GM23338 (cell line): ENCODE results near the gene SNX9. TPM values are rescaled to one million over a fixed set of nuclear protein-coding genes. Genes with fewer than 3 reads are reported as not detected.

ENCODE experiments used
- ATAC-seq: fragments of 200-7000 bp; cut with Tn5 transposase; 3 replicates; pipeline ENCODE4 v1.9.1; 2020
- DNase-seq: peaks from one replicate; pipeline ENCODE4 v3.0.0-alpha.2; 2015; ENCODE audit warnings: low spot score
- H2AFZ ChIP-seq: fragments of 200-600 bp; sonication (generic); 2 replicates; pipeline ENCODE4 v1.8.0; 2016; ENCODE audit warnings: antibody characterized with exemption, mild to moderate bottlenecking, moderate library complexity
- H3F3A ChIP-seq: fragments of 200-600 bp; sonication (generic); replicated peaks from 2 replicates; pipeline ENCODE4 v1.8.0; 2017; ENCODE audit warnings: antibody characterized with exemption, mixed run types, low read depth
- H3K27ac ChIP-seq: fragments of 200-600 bp; sonication (generic); 2 replicates; pipeline ENCODE4 v1.6.1; 2016; ENCODE audit warnings: low read depth
- H3K27me3 ChIP-seq: fragments of 200-600 bp; sonication (generic); 2 replicates; pipeline ENCODE4 v1.8.0; 2016; ENCODE audit warnings: mild to moderate bottlenecking, mixed run types, moderate library complexity; ENCODE audit not compliant: insufficient read depth
- H3K36me3 ChIP-seq: fragments of 200-600 bp; sonication (generic); 2 replicates; pipeline ENCODE4 v1.8.0; 2016; ENCODE audit warnings: mild to moderate bottlenecking; ENCODE audit not compliant: insufficient read depth
- H3K4me1 ChIP-seq: fragments of 200-600 bp; sonication (generic); 2 replicates; pipeline ENCODE4 v1.8.0; 2016; ENCODE audit warnings: mild to moderate bottlenecking, moderate library complexity; ENCODE audit not compliant: insufficient read depth
- H3K4me2 ChIP-seq: fragments of 200-600 bp; sonication (generic); 2 replicates; pipeline ENCODE4 v1.7.1; 2017; ENCODE audit warnings: mixed run types
- H3K4me3 ChIP-seq: fragments of 200-600 bp; sonication (generic); 2 replicates; pipeline ENCODE4 v1.6.1; 2016; ENCODE audit warnings: mixed run types
- H3K79me2 ChIP-seq: fragments of 200-600 bp; sonication (generic); replicated peaks from 2 replicates; pipeline ENCODE4 v1.8.0; 2017; ENCODE audit warnings: mild to moderate bottlenecking; ENCODE audit not compliant: insufficient read depth
- H3K9me2 ChIP-seq: fragments of 200-600 bp; sonication (generic); 2 replicates; pipeline ENCODE4 v1.8.0; 2017; ENCODE audit not compliant: insufficient read depth
- H4K20me1 ChIP-seq: fragments of 200-600 bp; sonication (generic); replicated peaks from 2 replicates; pipeline ENCODE4 v1.8.0; 2017; ENCODE audit warnings: mild to moderate bottlenecking; ENCODE audit not compliant: insufficient read depth
- H3K27ac Mint-ChIP-seq: 2 replicates; pipeline ENCODE4 v1.8.0; 2020; ENCODE audit warnings: inconsistent platforms, mild to moderate bottlenecking, moderate library complexity, mixed read lengths
- H3K27me3 Mint-ChIP-seq: 3 replicates; pipeline ENCODE4 v1.8.0; 2022; ENCODE audit warnings: low read depth, mild to moderate bottlenecking, moderate library complexity, mixed read lengths, inconsistent platforms; ENCODE audit not compliant: insufficient read depth, poor library complexity
- H3K36me3 Mint-ChIP-seq: 3 replicates; pipeline ENCODE4 v1.8.0; 2021; ENCODE audit warnings: low read depth, mild to moderate bottlenecking, inconsistent platforms, moderate library complexity, mixed read lengths
- H3K4me1 Mint-ChIP-seq: 3 replicates; pipeline ENCODE4 v1.8.0; 2020; ENCODE audit warnings: mild to moderate bottlenecking, inconsistent platforms, mixed read lengths
- H3K4me3 Mint-ChIP-seq: 3 replicates; pipeline ENCODE4 v1.8.0; 2021; ENCODE audit warnings: moderate library complexity, mild to moderate bottlenecking, inconsistent platforms, mixed read lengths
- H3K9me3 Mint-ChIP-seq: 3 replicates; pipeline ENCODE4 v1.8.0; 2020; ENCODE audit warnings: moderate library complexity, mild to moderate bottlenecking, inconsistent platforms, mixed read lengths
- CREB1 ChIP-seq: fragments of 250-450 bp; sonication (Bioruptor Pico); IDR thresholded peaks from 2 replicates; pipeline ENCODE4 v1.5.0; 2020; ENCODE audit warnings: low read depth, mild to moderate bottlenecking, moderate library complexity
- EZH2 ChIP-seq: fragments of 200-600 bp; sonication (generic); IDR thresholded peaks from one replicate; pipeline ENCODE4 v1.8.0; 2017; ENCODE audit warnings: antibody characterized with exemption, mild to moderate bottlenecking, low read depth; ENCODE audit not compliant: unreplicated experiment
- JUNB ChIP-seq: IDR thresholded peaks from one replicate; pipeline ENCODE4 v1.6.1; 2016; ENCODE audit warnings: antibody characterized with exemption; ENCODE audit not compliant: unreplicated experiment
- POLR2AphosphoS5 ChIP-seq: IDR thresholded peaks from 2 replicates; pipeline ENCODE4 v1.6.1; 2016; ENCODE audit warnings: antibody characterized with exemption, low read depth
- STAT1 ChIP-seq: IDR thresholded peaks from one replicate; pipeline ENCODE4 v1.6.1; 2016; ENCODE audit warnings: antibody characterized with exemption; ENCODE audit not compliant: unreplicated experiment
- ZNF114 ChIP-seq: fragments of 250-450 bp; sonication (Bioruptor Pico); IDR thresholded peaks from 2 replicates; pipeline ENCODE4 v1.5.0; 2020; ENCODE audit warnings: mild to moderate bottlenecking, moderate library complexity
- ZNF331 ChIP-seq: fragments of 250-450 bp; sonication (Bioruptor Pico); IDR thresholded peaks from 2 replicates; pipeline ENCODE4 v1.5.0; 2020; ENCODE audit warnings: low read depth, mild to moderate bottlenecking, moderate library complexity
- polyA plus RNA-seq: library from polyadenylated mRNA; unstranded; fragments of >200 nt; fragmentation: Nextera tagmentation; extraction: Ambion mirVana; gene quantifications from 2 replicates; pipeline ENCODE4 v1.2.1, GENCODE V29; 2016
- total RNA-seq: library from RNA; depleted of rRNA; stranded (reverse); fragments of >200 nt; shearing (Covaris generic); gene quantifications from 2 replicates; pipeline ENCODE4 v1.2.3, GENCODE V29; 2014
- TF ChIP-seq, protein P1 (sequence below): fragments of 250-450 bp; sonication (Bioruptor Pico); IDR thresholded peaks from 2 replicates; pipeline ENCODE4 v1.5.0; 2020; ENCODE audit warnings: mild to moderate bottlenecking, moderate library complexity
- TF ChIP-seq, protein P2 (sequence below): IDR thresholded peaks from 2 replicates; pipeline ENCODE4 v1.6.1; 2016; ENCODE audit warnings: antibody characterized with exemption
- TF ChIP-seq, protein P3 (sequence below): IDR thresholded peaks from one replicate; pipeline ENCODE4 v1.6.1; 2018; ENCODE audit warnings: antibody characterized with exemption; ENCODE audit not compliant: unreplicated experiment
- TF ChIP-seq, protein P4 (sequence below), 2 experiments: fragments of 200-600 bp in 1 of 2; sonication (generic) in 1 of 2; conservative IDR thresholded peaks; 2 replicates each; pipeline versions ENCODE4 v1.5.1 to v1.6.1; 2016 to 2017; ENCODE audit warnings: antibody characterized with exemption in 2 of 2, low read depth in 2 of 2, mild to moderate bottlenecking in 2 of 2, moderate library complexity in 1 of 2

The SNX9 gene
- total and polyA plus RNA-seq, 2 experiments from 2014 or later = 18.4 to 23.3 TPM

DNA sequence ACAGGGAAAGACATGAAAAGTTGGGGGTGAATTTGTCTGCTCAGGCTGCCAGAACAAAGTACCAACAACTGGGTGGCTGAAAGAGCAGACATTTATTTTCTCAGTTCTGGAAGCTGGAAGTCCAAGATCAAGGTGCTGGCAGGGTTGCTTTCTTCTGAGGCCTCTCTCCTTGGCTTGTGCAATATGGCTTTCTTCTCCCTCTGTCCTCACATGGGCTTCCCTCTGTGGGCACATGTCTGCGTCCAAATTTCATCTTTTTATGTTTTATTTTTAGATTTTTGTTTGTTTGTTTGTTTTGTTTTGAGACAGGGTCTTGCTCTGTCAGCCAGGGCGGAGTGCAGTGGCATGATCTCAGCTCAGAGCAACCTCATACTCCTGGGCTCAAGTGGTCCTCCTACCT is 152.4 kb downstream of the SNX9 start:
- no peak for DNase-seq
- no peak overlapping the region for H3K27ac ChIP-seq
- H2AFZ ChIP-seq = no peak overlapping the region
- Mint-ChIP-seq H3K36me3 (no peaks in the 10 kb centered on the region; the same call in 2 of the 3 replicates), H3K4me3 (no peak overlapping the region), H3K27ac (no peak overlapping the region), H3K9me3 (no peaks in the 10 kb centered on the region; the same call in 2 of the 3 replicates), H3K27me3 (peaks cover 23% of the 10 kb centered on the region), H3K4me1 (peaks cover 14% of the 10 kb centered on the region)
- no peaks in the 10 kb centered on the region for H3K79me2 ChIP-seq
- 0 out of 2 replicates have a peak, but pooled peaks cover under 1% of the 10 kb centered on the region for H3F3A ChIP-seq
- TF ChIP-seq, protein P1, sequence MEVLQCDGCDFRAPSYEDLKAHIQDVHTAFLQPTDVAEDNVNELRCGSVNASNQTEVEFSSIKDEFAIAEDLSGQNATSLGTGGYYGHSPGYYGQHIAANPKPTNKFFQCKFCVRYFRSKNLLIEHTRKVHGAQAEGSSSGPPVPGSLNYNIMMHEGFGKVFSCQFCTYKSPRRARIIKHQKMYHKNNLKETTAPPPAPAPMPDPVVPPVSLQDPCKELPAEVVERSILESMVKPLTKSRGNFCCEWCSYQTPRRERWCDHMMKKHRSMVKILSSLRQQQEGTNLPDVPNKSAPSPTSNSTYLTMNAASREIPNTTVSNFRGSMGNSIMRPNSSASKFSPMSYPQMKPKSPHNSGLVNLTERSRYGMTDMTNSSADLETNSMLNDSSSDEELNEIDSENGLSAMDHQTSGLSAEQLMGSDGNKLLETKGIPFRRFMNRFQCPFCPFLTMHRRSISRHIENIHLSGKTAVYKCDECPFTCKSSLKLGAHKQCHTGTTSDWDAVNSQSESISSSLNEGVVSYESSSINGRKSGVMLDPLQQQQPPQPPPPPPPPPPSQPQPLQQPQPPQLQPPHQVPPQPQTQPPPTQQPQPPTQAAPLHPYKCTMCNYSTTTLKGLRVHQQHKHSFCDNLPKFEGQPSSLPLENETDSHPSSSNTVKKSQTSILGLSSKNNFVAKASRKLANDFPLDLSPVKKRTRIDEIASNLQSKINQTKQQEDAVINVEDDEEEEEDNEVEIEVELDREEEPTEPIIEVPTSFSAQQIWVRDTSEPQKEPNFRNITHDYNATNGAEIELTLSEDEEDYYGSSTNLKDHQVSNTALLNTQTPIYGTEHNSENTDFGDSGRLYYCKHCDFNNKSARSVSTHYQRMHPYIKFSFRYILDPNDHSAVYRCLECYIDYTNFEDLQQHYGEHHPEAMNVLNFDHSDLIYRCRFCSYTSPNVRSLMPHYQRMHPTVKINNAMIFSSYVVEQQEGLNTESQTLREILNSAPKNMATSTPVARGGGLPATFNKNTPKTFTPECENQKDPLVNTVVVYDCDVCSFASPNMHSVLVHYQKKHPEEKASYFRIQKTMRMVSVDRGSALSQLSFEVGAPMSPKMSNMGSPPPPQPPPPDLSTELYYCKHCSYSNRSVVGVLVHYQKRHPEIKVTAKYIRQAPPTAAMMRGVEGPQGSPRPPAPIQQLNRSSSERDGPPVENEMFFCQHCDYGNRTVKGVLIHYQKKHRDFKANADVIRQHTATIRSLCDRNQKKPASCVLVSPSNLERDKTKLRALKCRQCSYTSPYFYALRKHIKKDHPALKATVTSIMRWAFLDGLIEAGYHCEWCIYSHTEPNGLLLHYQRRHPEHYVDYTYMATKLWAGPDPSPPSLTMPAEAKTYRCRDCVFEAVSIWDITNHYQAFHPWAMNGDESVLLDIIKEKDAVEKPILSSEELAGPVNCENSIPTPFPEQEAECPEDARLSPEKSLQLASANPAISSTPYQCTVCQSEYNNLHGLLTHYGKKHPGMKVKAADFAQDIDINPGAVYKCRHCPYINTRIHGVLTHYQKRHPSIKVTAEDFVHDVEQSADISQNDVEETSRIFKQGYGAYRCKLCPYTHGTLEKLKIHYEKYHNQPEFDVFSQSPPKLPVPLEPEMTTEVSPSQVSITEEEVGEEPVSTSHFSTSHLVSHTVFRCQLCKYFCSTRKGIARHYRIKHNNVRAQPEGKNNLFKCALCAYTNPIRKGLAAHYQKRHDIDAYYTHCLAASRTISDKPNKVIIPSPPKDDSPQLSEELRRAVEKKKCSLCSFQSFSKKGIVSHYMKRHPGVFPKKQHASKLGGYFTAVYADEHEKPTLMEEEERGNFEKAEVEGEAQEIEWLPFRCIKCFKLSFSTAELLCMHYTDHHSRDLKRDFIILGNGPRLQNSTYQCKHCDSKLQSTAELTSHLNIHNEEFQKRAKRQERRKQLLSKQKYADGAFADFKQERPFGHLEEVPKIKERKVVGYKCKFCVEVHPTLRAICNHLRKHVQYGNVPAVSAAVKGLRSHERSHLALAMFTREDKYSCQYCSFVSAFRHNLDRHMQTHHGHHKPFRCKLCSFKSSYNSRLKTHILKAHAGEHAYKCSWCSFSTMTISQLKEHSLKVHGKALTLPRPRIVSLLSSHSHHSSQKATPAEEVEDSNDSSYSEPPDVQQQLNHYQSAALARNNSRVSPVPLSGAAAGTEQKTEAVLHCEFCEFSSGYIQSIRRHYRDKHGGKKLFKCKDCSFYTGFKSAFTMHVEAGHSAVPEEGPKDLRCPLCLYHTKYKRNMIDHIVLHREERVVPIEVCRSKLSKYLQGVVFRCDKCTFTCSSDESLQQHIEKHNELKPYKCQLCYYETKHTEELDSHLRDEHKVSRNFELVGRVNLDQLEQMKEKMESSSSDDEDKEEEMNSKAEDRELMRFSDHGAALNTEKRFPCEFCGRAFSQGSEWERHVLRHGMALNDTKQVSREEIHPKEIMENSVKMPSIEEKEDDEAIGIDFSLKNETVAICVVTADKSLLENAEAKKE = no peak
- TF ChIP-seq, protein P2, sequence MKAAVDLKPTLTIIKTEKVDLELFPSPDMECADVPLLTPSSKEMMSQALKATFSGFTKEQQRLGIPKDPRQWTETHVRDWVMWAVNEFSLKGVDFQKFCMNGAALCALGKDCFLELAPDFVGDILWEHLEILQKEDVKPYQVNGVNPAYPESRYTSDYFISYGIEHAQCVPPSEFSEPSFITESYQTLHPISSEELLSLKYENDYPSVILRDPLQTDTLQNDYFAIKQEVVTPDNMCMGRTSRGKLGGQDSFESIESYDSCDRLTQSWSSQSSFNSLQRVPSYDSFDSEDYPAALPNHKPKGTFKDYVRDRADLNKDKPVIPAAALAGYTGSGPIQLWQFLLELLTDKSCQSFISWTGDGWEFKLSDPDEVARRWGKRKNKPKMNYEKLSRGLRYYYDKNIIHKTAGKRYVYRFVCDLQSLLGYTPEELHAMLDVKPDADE = no peak
- TF ChIP-seq, protein P3, sequence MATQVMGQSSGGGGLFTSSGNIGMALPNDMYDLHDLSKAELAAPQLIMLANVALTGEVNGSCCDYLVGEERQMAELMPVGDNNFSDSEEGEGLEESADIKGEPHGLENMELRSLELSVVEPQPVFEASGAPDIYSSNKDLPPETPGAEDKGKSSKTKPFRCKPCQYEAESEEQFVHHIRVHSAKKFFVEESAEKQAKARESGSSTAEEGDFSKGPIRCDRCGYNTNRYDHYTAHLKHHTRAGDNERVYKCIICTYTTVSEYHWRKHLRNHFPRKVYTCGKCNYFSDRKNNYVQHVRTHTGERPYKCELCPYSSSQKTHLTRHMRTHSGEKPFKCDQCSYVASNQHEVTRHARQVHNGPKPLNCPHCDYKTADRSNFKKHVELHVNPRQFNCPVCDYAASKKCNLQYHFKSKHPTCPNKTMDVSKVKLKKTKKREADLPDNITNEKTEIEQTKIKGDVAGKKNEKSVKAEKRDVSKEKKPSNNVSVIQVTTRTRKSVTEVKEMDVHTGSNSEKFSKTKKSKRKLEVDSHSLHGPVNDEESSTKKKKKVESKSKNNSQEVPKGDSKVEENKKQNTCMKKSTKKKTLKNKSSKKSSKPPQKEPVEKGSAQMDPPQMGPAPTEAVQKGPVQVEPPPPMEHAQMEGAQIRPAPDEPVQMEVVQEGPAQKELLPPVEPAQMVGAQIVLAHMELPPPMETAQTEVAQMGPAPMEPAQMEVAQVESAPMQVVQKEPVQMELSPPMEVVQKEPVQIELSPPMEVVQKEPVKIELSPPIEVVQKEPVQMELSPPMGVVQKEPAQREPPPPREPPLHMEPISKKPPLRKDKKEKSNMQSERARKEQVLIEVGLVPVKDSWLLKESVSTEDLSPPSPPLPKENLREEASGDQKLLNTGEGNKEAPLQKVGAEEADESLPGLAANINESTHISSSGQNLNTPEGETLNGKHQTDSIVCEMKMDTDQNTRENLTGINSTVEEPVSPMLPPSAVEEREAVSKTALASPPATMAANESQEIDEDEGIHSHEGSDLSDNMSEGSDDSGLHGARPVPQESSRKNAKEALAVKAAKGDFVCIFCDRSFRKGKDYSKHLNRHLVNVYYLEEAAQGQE = no peak
- no peak for TF ChIP-seq ZNF331 (CRISPR knock-in tag)
- no peak for TF ChIP-seq CREB1 (CRISPR knock-in tag)
- TF ChIP-seq, protein P4, sequence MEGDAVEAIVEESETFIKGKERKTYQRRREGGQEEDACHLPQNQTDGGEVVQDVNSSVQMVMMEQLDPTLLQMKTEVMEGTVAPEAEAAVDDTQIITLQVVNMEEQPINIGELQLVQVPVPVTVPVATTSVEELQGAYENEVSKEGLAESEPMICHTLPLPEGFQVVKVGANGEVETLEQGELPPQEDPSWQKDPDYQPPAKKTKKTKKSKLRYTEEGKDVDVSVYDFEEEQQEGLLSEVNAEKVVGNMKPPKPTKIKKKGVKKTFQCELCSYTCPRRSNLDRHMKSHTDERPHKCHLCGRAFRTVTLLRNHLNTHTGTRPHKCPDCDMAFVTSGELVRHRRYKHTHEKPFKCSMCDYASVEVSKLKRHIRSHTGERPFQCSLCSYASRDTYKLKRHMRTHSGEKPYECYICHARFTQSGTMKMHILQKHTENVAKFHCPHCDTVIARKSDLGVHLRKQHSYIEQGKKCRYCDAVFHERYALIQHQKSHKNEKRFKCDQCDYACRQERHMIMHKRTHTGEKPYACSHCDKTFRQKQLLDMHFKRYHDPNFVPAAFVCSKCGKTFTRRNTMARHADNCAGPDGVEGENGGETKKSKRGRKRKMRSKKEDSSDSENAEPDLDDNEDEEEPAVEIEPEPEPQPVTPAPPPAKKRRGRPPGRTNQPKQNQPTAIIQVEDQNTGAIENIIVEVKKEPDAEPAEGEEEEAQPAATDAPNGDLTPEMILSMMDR (conservative IDR thresholded peaks at IDR 0.05; ENCODE audit: low read depth in 2 of 2) = no peak
- TF ChIP-seq EZH2 = no peak
- no peak for TF ChIP-seq ZNF114 (CRISPR knock-in tag)
- TF ChIP-seq POLR2AphosphoS5 = no peak
- TF ChIP-seq STAT1 = no peak
- TF ChIP-seq JUNB = no peak
- H3K4me2 ChIP-seq = no peak overlapping the region
- no peaks in the 10 kb centered on the region for H4K20me1 ChIP-seq
- H3K27me3 ChIP-seq = peaks cover 10% of the 10 kb centered on the region
- H3K36me3 ChIP-seq = no peaks in the 10 kb centered on the region
- H3K4me3 ChIP-seq = no peak overlapping the region
- H3K9me2 ChIP-seq = no peaks in the 10 kb centered on the region
- H3K4me1 ChIP-seq = no peaks in the 10 kb centered on the region
- no peak for ATAC-seq
